ENCODE results near the gene NADSYN1. TPM values are rescaled to one million over a fixed set of nuclear protein-coding genes. Genes with fewer than 3 reads are reported as not detected.

Gene NADSYN1
- polyA plus RNA-seq, 1 donor from 2014 or later = 66.9 TPM

- Histone ChIP-seq H3K36me3 (ENCODE audit: insufficient read depth, low read length) (peaks cover 19% of the 10 kb centered on the region), H3K4me3 (ENCODE audit: low read length) (no peak overlapping the region), H3K9ac (ENCODE audit: low read length) (no peak overlapping the region), H3K27ac (ENCODE audit: low read length) (no peak overlapping the region), H3K4me2 (ENCODE audit: low read length) (no peak overlapping the region), H2AFZ (ENCODE audit: low read depth, low read length) (no peak overlapping the region), H3K9me3 (ENCODE audit: low read length) (no peaks in the 10 kb centered on the region), H3F3A (ENCODE audit: insufficient read depth, low read length, poor library complexity, severe bottlenecking) (no peaks in the 10 kb centered on the region), H3K27me3 (ENCODE audit: insufficient read depth, low read depth, low read length) (no peaks in the 10 kb centered on the region), H3K9me2 (ENCODE audit: insufficient read depth, low read length) (no peaks in the 10 kb centered on the region), H4K20me1 (ENCODE audit: insufficient read depth) (no peaks in the 10 kb centered on the region), H3K79me2 (replicated peaks; ENCODE audit: insufficient read depth, low read length) (peaks cover 15% of the 10 kb centered on the region)
- TF ChIP-seq CTCF (IDR thresholded peaks at IDR 0.05; ENCODE audit: poor library complexity, severe bottlenecking) (no peak), TAF1 (IDR thresholded peaks at IDR 0.05; ENCODE audit: low read depth) (no peak), POLR2AphosphoS5 (IDR thresholded peaks at IDR 0.05) (no peak), RAD21 (conservative IDR thresholded peaks at IDR 0.05) (no peak), SMC3 (conservative IDR thresholded peaks at IDR 0.05; ENCODE audit: poor library complexity) (no peak), REST (IDR thresholded peaks at IDR 0.05; ENCODE audit: borderline replicate concordance) (no peak), EP300 (conservative IDR thresholded peaks at IDR 0.05; ENCODE audit: poor library complexity, severe bottlenecking) (no peak), MXI1 (conservative IDR thresholded peaks at IDR 0.05; ENCODE audit: poor library complexity, severe bottlenecking) (no peak), EZH2 (IDR thresholded peaks at IDR 0.05; ENCODE audit: borderline replicate concordance, insufficient read depth, low read length, poor library complexity, severe bottlenecking) (no peak)
Observed at GRCh38 chr11:71442123-71442522, 10.9 kb upstream of the NADSYN1 start.

- H3K79me2 ChIP-seq (replicated peaks; ENCODE audit: insufficient read depth, low read length) = peaks cover 20% of the 10 kb centered on the region
- H3K36me3 ChIP-seq (ENCODE audit: insufficient read depth, low read length) = peaks cover 19% of the 10 kb centered on the region
- H4K20me1 ChIP-seq (ENCODE audit: insufficient read depth) = no peaks in the 10 kb centered on the region
- TF ChIP-seq EP300 (conservative IDR thresholded peaks at IDR 0.05; ENCODE audit: poor library complexity, severe bottlenecking) (no peak), MXI1 (conservative IDR thresholded peaks at IDR 0.05; ENCODE audit: poor library complexity, severe bottlenecking) (no peak)
- no peak overlapping the region for H3K4me2 ChIP-seq (ENCODE audit: low read length)
- no peak overlapping the region for H3K9ac ChIP-seq (ENCODE audit: low read length)
- no peak overlapping the region for H2AFZ ChIP-seq (ENCODE audit: low read depth, low read length)
- no peaks in the 10 kb centered on the region for H3K27me3 ChIP-seq (ENCODE audit: insufficient read depth, low read depth, low read length)
- H3K4me3 ChIP-seq (ENCODE audit: low read length) = no peak overlapping the region
- H3K9me3 ChIP-seq (ENCODE audit: low read length) = no peaks in the 10 kb centered on the region
- no peaks in the 10 kb centered on the region for H3F3A ChIP-seq (ENCODE audit: insufficient read depth, low read length, poor library complexity, severe bottlenecking)
- H3K9me2 ChIP-seq (ENCODE audit: insufficient read depth, low read length) = no peaks in the 10 kb centered on the region
- no peak overlapping the region for H3K27ac ChIP-seq (ENCODE audit: low read length)
Observed at GRCh38 chr11:71442880-71443279, 10.1 kb upstream of the NADSYN1 start.
